HuH-7.5 (cell line): Measurements from ENCODE around the gene ADPGK.
"Not testable (repeated sequence)": the region's sequence is repeated elsewhere in the genome, so short reads cannot be mapped to it uniquely, and the experiment has no call there.

Source experiments
- DNase-seq: peaks from one replicate; pipeline ENCODE4 v3.0.0; 2011; ENCODE audit warnings: low spot score

The ADPGK gene

GRCh38 chr15:72740219-72740618, 43.3 kb downstream of the ADPGK start:
- no peak for DNase-seq

- no peak for DNase-seq
Measured at GRCh38 chr15:72737723-72738122, 45.8 kb downstream of the ADPGK start.

GRCh38 chr15:72737061-72737460, 46.5 kb downstream of the ADPGK start:
- no peak for DNase-seq

GRCh38 chr15:72735111-72735510, 48.4 kb downstream of the ADPGK start:
- DNase-seq, result no peak

- no peak for DNase-seq
Measured at GRCh38 chr15:72733941-72734738, 49.4 kb downstream of the ADPGK start.

- DNase-seq, result no peak
Measured at GRCh38 chr15:72732516-72732915, 51.0 kb downstream of the ADPGK start.

- DNase-seq, result no peak
Measured at GRCh38 chr15:72732086-72732485, 51.5 kb downstream of the ADPGK start.

- no peak for DNase-seq
Measured at GRCh38 chr15:72728821-72729220, 54.7 kb downstream of the ADPGK start.

- not testable (repeated sequence) for DNase-seq
Measured at GRCh38 chr15:72728249-72728648, 55.3 kb downstream of the ADPGK start.

GRCh38 chr15:72727154-72727553, 56.4 kb downstream of the ADPGK start:
- peak; percentile 11 for DNase-seq

GRCh38 chr15:72725851-72726250, 57.7 kb downstream of the ADPGK start:
- not testable (repeated sequence) for DNase-seq

- DNase-seq, result no peak
Measured at GRCh38 chr15:72725446-72725845, 58.1 kb downstream of the ADPGK start.

GRCh38 chr15:72724028-72724427, 59.5 kb downstream of the ADPGK start:
- DNase-seq, result no peak

- DNase-seq, result peak; percentile 62
Measured at GRCh38 chr15:72722071-72722696, 61.4 kb downstream of the ADPGK start.

GRCh38 chr15:72708551-72709303, 74.8 kb downstream of the ADPGK start:
- not testable (repeated sequence) for DNase-seq

GRCh38 chr15:72706266-72706665, 77.3 kb downstream of the ADPGK start:
- no peak for DNase-seq
